GDM1 (cell line): ENCODE data around the gene NUTM2E.
"Not testable (repeated sequence)": the region's sequence is repeated elsewhere in the genome, so short reads cannot be mapped to it uniquely, and the experiment has no call there.

Experiments
- DNase-seq: peaks from one replicate; lab custom pipeline; 2025; lab: John Stamatoyannopoulos, UW

NUTM2E gene

GRCh38 chr10:79826496-79827215 is at the start of gene NUTM2E:
NUTM2E (plus strand) TSS chr10:79826739; CDS start chr10:79841741, 15,002 bp downstream.
- not testable (repeated sequence) for DNase-seq

GRCh38 chr10:79777997-79778396 is 48.5 kb upstream of the NUTM2E start:
- not testable (repeated sequence) for DNase-seq

- DNase-seq: peak; percentile 65
Observed at GRCh38 chr10:79779310-79779938, 47.1 kb upstream of the NUTM2E start.

GRCh38 chr10:79779992-79780391 is 46.5 kb upstream of the NUTM2E start:
- not testable (repeated sequence) for DNase-seq

GRCh38 chr10:79781584-79781983 is 45.0 kb upstream of the NUTM2E start:
- not testable (repeated sequence) for DNase-seq

GRCh38 chr10:79787455-79787952 is 39.0 kb upstream of the NUTM2E start:
- DNase-seq: not testable (repeated sequence)

GRCh38 chr10:79789351-79789750 is 37.2 kb upstream of the NUTM2E start:
- not testable (repeated sequence) for DNase-seq

- not testable (repeated sequence) for DNase-seq
Observed at GRCh38 chr10:79791906-79792517, 34.5 kb upstream of the NUTM2E start.

- not testable (repeated sequence) for DNase-seq
Observed at GRCh38 chr10:79799337-79799736, 27.2 kb upstream of the NUTM2E start.

GRCh38 chr10:79805857-79806256 is 20.7 kb upstream of the NUTM2E start:
- DNase-seq: not testable (repeated sequence)

- not testable (repeated sequence) for DNase-seq
Observed at GRCh38 chr10:79811895-79812294, 14.6 kb upstream of the NUTM2E start.

GRCh38 chr10:79816290-79816689 is 10.2 kb upstream of the NUTM2E start:
- not testable (repeated sequence) for DNase-seq

GRCh38 chr10:79823387-79823786 is 3.2 kb upstream of the NUTM2E start:
- DNase-seq: not testable (repeated sequence)

- DNase-seq: not testable (repeated sequence)
Observed at GRCh38 chr10:79825587-79826011, 940 bp upstream of the NUTM2E start.

- DNase-seq: not testable (repeated sequence)
Observed at GRCh38 chr10:79826131-79826495, 426 bp upstream of the NUTM2E start.

GRCh38 chr10:79833833-79834232 is 7.3 kb downstream of the NUTM2E start:
- not testable (repeated sequence) for DNase-seq

- not testable (repeated sequence) for DNase-seq
Observed at GRCh38 chr10:79835891-79836290, 9.4 kb downstream of the NUTM2E start.

- DNase-seq: not testable (repeated sequence)
Observed at GRCh38 chr10:79836891-79837290, 10.4 kb downstream of the NUTM2E start.

GRCh38 chr10:79838441-79838840 is 11.9 kb downstream of the NUTM2E start:
- not testable (repeated sequence) for DNase-seq

GRCh38 chr10:79853191-79853854 is 26.8 kb downstream of the NUTM2E start:
- not testable (repeated sequence) for DNase-seq

- not testable (repeated sequence) for DNase-seq
Observed at GRCh38 chr10:79862269-79862668, 35.7 kb downstream of the NUTM2E start.

GRCh38 chr10:79862803-79863202 is 36.3 kb downstream of the NUTM2E start:
- not testable (repeated sequence) for DNase-seq
